GM12878 (cell line): ENCODE data around the gene ERAL1. TPM values are rescaled to one million over a fixed set of nuclear protein-coding genes. Genes with fewer than 3 reads are reported as not detected.

ENCODE experiments used
- ATF7 ChIP-seq: fragments of 450-650 bp; IDR thresholded peaks from 2 replicates; pipeline ENCODE4 v1.6.1; 2016; ENCODE audit warnings: low read depth, mild to moderate bottlenecking
- CBFB ChIP-seq: IDR thresholded peaks from 2 replicates; pipeline ENCODE4 v1.6.1; 2016; ENCODE audit warnings: antibody characterized with exemption, low read depth
- CREM ChIP-seq: IDR thresholded peaks from 2 replicates; pipeline ENCODE4 v1.6.1; 2014; ENCODE audit warnings: antibody characterized with exemption, low read depth
- EED ChIP-seq: sonication (generic); IDR thresholded peaks from 2 replicates; pipeline ENCODE4 v1.6.1; 2016; ENCODE audit warnings: antibody characterized with exemption, low read depth
- ETV6 ChIP-seq, 2 experiments: fragments of 450-650 bp in 1 of 2; IDR thresholded peaks in 1 of 2; conservative IDR thresholded peaks in 1 of 2; 2 replicates each; pipeline ENCODE4 v1.6.1; 2014; ENCODE audit warnings: antibody characterized with exemption in 1 of 2, borderline replicate concordance in 1 of 2, low read depth in 1 of 2, mild to moderate bottlenecking in 1 of 2, moderate library complexity in 1 of 2
- HDGF ChIP-seq: fragments of 450-650 bp; IDR thresholded peaks from 2 replicates; pipeline ENCODE4 v1.6.1; 2016; ENCODE audit warnings: antibody characterized with exemption
- IKZF1 ChIP-seq: fragments of 450-650 bp; conservative IDR thresholded peaks from 2 replicates; pipeline ENCODE4 v1.6.1; 2017; ENCODE audit warnings: antibody characterized with exemption, mild to moderate bottlenecking
- IKZF2 ChIP-seq, 2 experiments: fragments of 450-650 bp; IDR thresholded peaks; 2 replicates each; pipeline ENCODE4 v1.6.1; 2017; ENCODE audit warnings: mild to moderate bottlenecking in 2 of 2, moderate library complexity in 2 of 2
- JUNB ChIP-seq: IDR thresholded peaks from 2 replicates; pipeline ENCODE4 v1.6.1; 2016; ENCODE audit warnings: antibody characterized with exemption, mild to moderate bottlenecking
- PAX5 ChIP-seq: IDR thresholded peaks from 2 replicates; pipeline ENCODE4 v1.6.1; 2011; ENCODE audit warnings: low read depth, low read length, borderline replicate concordance
- PBX3 ChIP-seq: IDR thresholded peaks from 2 replicates; pipeline ENCODE4 v1.6.1; 2011; ENCODE audit warnings: mild to moderate bottlenecking, low read depth, low read length, moderate library complexity; ENCODE audit not compliant: insufficient replicate concordance
- RELB ChIP-seq: fragments of 450-650 bp; IDR thresholded peaks from 2 replicates; pipeline ENCODE4 v1.6.1; 2017; ENCODE audit warnings: low read depth, mild to moderate bottlenecking, moderate library complexity
- RUNX3 ChIP-seq: IDR thresholded peaks from 2 replicates; pipeline ENCODE4 v1.6.1; 2012; ENCODE audit warnings: low read length, inconsistent platforms
- SPI1 ChIP-seq: IDR thresholded peaks from 2 replicates; pipeline ENCODE4 v1.6.1; 2011; ENCODE audit warnings: low read depth, mild to moderate bottlenecking, low read length, moderate library complexity, borderline replicate concordance; ENCODE audit not compliant: insufficient read depth
- TAF1 ChIP-seq: IDR thresholded peaks from 2 replicates; pipeline ENCODE4 v1.6.1; 2011; ENCODE audit warnings: mild to moderate bottlenecking, low read depth, low read length, borderline replicate concordance
- ZBED1 ChIP-seq: IDR thresholded peaks from 2 replicates; pipeline ENCODE4 v1.6.1; 2016; ENCODE audit warnings: borderline replicate concordance
- polyA plus RNA-seq, 11 experiments: library from polyadenylated mRNA; depleted of rRNA in 4 of 11; unstranded in 6 of 11; stranded (reverse) in 5 of 11; fragments of >200 nt; fragmentation: Nextera tagmentation in 4 of 11; fragmentation: Illumina TruSeq in 1 of 11; extraction: Ambion mirVana in 4 of 11; extraction: Trizol in 1 of 11; gene quantifications; 1 replicate in 1 of 11; 2 replicates in 10 of 11; pipeline versions ENCODE4 v1.2.1 to v1.2.3, GENCODE V29; 2011 to 2016; ENCODE audit warnings: inconsistent platforms in 2 of 11, missing spikeins in 2 of 11, low read depth in 1 of 11
- total RNA-seq, 4 experiments: library from RNA; depleted of rRNA in 3 of 4; stranded (reverse); fragments of >200 nt in 3 of 4; fragmentation: Illumina TruSeq in 1 of 4; extraction: Trizol in 1 of 4; gene quantifications; 2 replicates each; pipeline versions ENCODE4 v1.2.1 to v1.2.3, GENCODE V29; 2013 to 2021
- TF ChIP-seq, protein P1 (sequence below): fragments of 450-650 bp; conservative IDR thresholded peaks from 2 replicates; pipeline ENCODE4 v1.6.1; 2017; ENCODE audit warnings: mild to moderate bottlenecking, moderate library complexity
- TF ChIP-seq, protein P2 (sequence below): fragments of 450-650 bp; IDR thresholded peaks from 2 replicates; pipeline ENCODE4 v1.6.1; 2017; ENCODE audit warnings: mild to moderate bottlenecking, low read depth, inconsistent platforms; ENCODE audit not compliant: poor library complexity, severe bottlenecking
- TF ChIP-seq, protein P3 (sequence below): IDR thresholded peaks from 2 replicates; pipeline ENCODE4 v1.6.1; 2012; ENCODE audit warnings: low read length, inconsistent platforms

Gene ERAL1
- total and polyA plus RNA-seq, 10 of the 15 experiments (the other 5 are each of a cell fraction or from before 2014, with no cell fraction given) = 27.7 to 175 (median 104) TPM

GRCh38 chr17:28893248-28894183 is 38.7 kb downstream of the ERAL1 start (continued):
- TF ChIP-seq RELB = peak; percentile 63
- TF ChIP-seq ZBED1 = peak; percentile 19; the same call in 1 of the 2 replicates
- peak; percentile 67 for TF ChIP-seq ATF7
- peak; percentile 25 to 53; a peak in 2 of 4 replicates for TF ChIP-seq IKZF2 (IDR thresholded peaks at IDR 0.05)
- peak; percentile 63 for TF ChIP-seq JUNB
- TF ChIP-seq EED = peak; percentile 62; the same call in 1 of the 2 replicates
- peak; percentile 76 for TF ChIP-seq SPI1
- TF ChIP-seq, protein P1, sequence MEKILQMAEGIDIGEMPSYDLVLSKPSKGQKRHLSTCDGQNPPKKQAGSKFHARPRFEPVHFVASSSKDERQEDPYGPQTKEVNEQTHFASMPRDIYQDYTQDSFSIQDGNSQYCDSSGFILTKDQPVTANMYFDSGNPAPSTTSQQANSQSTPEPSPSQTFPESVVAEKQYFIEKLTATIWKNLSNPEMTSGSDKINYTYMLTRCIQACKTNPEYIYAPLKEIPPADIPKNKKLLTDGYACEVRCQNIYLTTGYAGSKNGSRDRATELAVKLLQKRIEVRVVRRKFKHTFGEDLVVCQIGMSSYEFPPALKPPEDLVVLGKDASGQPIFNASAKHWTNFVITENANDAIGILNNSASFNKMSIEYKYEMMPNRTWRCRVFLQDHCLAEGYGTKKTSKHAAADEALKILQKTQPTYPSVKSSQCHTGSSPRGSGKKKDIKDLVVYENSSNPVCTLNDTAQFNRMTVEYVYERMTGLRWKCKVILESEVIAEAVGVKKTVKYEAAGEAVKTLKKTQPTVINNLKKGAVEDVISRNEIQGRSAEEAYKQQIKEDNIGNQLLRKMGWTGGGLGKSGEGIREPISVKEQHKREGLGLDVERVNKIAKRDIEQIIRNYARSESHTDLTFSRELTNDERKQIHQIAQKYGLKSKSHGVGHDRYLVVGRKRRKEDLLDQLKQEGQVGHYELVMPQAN = peak; percentile 19; the same call in 1 of the 2 replicates
- peak; percentile 56; the same call in 1 of the 2 replicates for TF ChIP-seq IKZF1
- TF ChIP-seq CREM = peak; percentile 48; the same call in 1 of the 2 replicates
- TF ChIP-seq CBFB = 0 out of 2 replicates have a peak, but pooled peaks have one; percentile 10
- peak; percentile 84 for TF ChIP-seq PBX3
- TF ChIP-seq, protein P2, sequence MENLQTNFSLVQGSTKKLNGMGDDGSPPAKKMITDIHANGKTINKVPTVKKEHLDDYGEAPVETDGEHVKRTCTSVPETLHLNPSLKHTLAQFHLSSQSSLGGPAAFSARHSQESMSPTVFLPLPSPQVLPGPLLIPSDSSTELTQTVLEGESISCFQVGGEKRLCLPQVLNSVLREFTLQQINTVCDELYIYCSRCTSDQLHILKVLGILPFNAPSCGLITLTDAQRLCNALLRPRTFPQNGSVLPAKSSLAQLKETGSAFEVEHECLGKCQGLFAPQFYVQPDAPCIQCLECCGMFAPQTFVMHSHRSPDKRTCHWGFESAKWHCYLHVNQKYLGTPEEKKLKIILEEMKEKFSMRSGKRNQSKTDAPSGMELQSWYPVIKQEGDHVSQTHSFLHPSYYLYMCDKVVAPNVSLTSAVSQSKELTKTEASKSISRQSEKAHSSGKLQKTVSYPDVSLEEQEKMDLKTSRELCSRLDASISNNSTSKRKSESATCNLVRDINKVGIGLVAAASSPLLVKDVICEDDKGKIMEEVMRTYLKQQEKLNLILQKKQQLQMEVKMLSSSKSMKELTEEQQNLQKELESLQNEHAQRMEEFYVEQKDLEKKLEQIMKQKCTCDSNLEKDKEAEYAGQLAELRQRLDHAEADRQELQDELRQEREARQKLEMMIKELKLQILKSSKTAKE = peak; percentile 80
- TF ChIP-seq ETV6 (conservative IDR thresholded peaks at IDR 0.05 in 1 of 2, IDR thresholded peaks at IDR 0.05 in 1 of 2; ENCODE audit: borderline replicate concordance in 1 of 2, low read depth in 1 of 2) = peak in 1 of 2 experiments; percentile 42; a peak in 1 of 4 replicates
- TF ChIP-seq, protein P3, sequence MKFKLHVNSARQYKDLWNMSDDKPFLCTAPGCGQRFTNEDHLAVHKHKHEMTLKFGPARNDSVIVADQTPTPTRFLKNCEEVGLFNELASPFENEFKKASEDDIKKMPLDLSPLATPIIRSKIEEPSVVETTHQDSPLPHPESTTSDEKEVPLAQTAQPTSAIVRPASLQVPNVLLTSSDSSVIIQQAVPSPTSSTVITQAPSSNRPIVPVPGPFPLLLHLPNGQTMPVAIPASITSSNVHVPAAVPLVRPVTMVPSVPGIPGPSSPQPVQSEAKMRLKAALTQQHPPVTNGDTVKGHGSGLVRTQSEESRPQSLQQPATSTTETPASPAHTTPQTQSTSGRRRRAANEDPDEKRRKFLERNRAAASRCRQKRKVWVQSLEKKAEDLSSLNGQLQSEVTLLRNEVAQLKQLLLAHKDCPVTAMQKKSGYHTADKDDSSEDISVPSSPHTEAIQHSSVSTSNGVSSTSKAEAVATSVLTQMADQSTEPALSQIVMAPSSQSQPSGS = peak; percentile 59
- peak; percentile 98 for TF ChIP-seq HDGF
- peak; percentile 14; the same call in 1 of the 2 replicates for TF ChIP-seq TAF1
- 0 out of 2 replicates have a peak, but pooled peaks have one; percentile 4 for TF ChIP-seq RUNX3
- peak; percentile 79; the same call in 1 of the 2 replicates for TF ChIP-seq PAX5
